HG02588 (cell line): Measurements from ENCODE around the gene MICOS13.
"Not testable (repeated sequence)": the region's sequence is repeated elsewhere in the genome, so short reads cannot be mapped to it uniquely, and the experiment has no call there.

Source experiments
- ATAC-seq: cut with Tn5 transposase; IDR thresholded peaks from one replicate; pipeline ENCODE4 v1.9.1; 2021; ENCODE audit warnings: mild to moderate bottlenecking, moderate library complexity; ENCODE audit not compliant: unreplicated experiment

MICOS13 gene, protein sequence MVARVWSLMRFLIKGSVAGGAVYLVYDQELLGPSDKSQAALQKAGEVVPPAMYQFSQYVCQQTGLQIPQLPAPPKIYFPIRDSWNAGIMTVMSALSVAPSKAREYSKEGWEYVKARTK

DNA sequence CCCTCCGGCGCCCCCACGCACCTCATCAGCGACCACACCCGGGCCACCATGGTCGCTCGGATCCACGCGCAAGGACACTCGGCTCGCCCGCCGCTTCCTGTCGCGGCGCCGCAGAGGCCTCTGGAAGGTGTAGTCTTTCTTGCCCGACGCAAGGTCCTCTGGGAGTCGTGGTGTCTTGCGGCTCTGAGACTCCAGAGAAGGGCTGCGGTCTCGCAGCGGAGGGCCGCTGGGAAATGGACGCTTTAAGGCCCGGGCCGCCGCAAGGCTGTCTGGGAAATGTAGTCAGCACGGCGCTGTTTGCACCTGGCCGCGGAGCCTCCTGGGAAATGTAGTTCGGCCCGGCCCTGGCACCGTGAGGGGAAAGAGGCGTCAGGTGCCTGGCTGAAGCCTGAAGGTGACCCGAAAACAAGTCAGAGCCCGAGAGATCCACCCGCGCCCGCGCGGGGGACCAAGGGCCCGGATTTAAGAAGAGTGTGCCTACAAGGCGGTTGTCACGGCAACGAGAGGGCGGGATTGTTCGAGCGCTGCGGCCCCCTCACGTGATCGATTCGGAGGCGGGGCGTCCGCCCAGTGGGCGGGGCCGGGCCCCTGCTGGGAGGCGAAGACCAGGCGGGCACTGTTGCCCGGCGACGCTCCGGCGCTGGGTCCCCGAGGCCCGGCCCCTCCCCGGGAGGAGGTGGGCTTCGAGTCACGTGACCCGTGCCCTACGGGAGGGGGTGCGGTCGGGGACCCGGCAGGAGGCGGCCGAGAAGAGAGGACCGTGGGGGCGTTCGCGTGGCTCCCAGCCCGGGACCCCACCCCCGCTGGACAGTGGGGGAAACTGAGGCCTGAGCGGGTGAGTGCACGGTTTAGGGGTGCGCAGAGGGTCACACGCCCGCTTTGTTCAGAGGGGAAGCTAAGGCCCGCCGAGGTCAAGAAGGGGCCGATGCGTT lies at the start of gene MICOS13, which contains the start of gene HSD11B1L:
MICOS13 (minus strand) TSS at position 80 of the 932 bp plus-strand sequence; CDS start at position 50, 30 bp downstream.
HSD11B1L (plus strand) TSS at position 591 of the 932 bp plus-strand sequence. CDS start 3,806 bp downstream, outside the sequence.
- peak; percentile 83 for ATAC-seq

DNA sequence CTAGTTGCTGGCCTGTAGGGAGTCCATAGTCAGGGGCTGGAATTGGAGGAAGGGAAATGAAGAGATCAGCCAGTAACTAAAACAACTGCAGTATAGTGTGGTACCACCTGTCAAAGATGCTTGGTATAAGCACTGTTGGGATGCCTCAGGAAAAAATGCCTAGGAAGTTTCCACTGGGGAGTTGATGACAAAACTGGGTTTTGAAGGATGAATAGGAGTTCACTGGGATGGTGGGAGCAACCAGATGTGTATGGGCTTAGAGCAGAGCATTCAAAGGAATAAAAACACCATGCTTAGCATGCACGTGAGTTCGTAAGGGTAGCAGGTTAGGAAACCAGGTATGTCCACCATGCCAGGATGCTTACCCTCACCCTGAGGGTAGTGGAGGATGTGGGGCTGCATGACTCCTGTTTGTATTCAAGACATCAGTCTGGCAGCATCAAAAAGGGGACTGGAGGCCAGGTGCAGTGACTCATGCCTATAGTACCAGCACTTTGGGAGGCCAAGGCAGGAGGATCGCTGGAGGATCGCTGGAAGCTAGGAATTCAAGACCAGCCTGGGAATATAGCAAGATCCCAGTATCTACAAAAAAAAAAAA lies 47.2 kb upstream of the MICOS13 start:
- ATAC-seq: no peak

DNA sequence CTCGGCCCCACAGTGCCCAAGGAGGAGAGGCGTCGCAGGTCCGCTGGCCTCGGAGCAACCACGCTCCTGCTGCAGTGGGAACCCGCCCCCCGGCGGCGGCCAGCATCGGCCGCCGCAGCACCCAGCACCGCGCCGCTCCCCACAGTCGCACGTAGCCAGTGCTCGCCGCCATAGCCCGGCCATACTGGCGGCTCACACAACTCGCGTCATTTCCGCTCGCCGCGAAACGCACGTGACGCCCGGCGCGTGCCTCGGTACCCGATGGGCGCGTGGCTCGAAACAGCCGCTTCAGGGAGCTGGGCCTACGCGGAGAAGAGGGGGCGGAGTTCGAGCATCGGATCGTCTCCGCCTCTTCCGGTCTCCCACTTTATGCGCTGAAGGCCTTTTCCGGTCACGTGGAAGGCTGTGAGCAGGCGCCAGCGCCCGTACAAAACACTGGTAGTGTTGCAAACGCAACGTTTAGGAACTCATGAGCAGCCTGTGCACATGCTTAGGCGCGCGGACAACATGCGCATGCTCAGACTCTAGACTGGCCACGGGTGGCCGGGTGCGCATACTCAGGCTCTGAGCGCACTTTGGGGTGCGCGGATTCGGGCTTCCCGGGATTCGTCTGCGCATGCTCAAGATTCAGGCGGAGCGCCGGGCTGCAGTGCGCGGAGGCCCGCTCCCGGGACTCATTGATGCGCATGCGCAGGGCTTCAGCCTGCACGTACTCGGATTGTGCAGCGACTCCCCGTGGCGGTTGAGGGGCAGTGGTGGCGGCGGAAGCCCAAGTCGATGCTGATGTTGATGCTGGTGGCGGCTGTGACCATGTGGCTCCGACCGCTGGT lies 39.9 kb upstream of the MICOS13 start, which contains the start of the genes CATSPERD and LONP1:
CATSPERD (plus strand) TSS at position 677 of the 830 bp plus-strand sequence; CDS start at position 778, 101 bp downstream.
LONP1 (minus strand) TSS at position 186 of the 830 bp plus-strand sequence; CDS start at position 172, 14 bp downstream.
- peak; percentile 84 for ATAC-seq

DNA sequence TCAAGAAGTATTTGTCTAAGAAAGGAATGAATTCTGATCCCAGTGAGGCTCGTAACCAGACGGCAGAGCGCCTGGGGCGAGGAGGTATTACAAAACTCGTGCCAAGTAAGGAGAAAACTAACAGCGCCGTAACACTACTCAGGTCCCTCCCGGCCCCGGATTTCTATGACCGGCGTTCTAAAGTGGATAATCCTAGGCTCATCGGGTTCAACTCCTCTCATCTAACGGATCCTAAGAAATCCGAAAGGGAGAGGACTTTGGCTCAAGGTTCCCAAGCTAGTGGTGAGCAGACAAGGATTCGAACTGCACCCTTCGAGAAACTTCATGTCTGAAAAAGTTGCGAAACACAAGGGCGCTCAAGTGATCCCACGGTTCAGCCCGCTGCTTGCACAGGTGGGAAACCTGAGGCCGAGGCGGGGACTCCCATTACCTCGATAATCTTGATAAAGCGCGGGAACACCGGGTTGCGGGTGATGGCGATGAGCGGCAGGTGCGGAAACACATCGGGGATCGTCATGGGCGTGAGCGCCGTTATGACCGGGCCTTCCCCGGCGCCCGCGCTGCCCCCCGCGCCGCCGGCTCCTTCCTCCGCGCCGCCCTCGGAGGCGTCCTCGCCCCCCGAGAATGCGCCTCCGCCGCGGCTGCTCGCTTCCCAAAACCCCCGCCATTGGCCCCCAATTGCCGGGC lies 39.1 kb upstream of the MICOS13 start:
- ATAC-seq: no peak

DNA sequence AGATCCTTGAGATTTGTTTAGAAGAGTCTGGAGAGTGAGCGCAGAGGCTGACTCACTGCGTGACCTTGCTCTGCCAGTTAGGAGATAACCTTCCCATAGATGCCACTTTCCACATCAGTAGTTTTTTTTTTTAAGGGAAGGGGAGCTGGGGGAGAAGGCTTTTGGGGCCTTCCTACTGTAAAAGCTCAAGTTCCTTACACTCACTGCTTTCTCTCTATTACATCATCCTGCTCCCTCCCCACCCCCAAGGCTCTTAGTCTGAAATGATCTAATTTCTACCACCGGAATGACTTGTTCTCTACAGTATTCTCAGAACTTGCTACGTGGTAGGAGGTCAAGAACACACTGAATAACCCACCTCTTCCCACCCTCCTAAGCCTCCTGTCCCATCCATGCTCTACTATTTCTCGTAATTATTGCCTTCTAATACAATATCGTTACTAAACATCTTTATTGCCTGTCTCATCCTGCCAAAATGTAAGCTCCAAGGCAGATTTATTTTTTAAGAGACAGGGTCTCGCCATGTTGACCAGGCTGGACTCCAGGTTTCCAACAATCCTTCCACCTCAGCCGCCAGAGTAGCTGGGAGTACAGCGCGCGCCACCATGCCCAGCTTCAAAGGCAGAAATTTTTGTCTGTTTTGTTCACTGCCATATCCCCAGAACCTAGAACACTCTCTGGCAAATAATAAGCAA lies 38.4 kb upstream of the MICOS13 start:
- ATAC-seq: no peak

DNA sequence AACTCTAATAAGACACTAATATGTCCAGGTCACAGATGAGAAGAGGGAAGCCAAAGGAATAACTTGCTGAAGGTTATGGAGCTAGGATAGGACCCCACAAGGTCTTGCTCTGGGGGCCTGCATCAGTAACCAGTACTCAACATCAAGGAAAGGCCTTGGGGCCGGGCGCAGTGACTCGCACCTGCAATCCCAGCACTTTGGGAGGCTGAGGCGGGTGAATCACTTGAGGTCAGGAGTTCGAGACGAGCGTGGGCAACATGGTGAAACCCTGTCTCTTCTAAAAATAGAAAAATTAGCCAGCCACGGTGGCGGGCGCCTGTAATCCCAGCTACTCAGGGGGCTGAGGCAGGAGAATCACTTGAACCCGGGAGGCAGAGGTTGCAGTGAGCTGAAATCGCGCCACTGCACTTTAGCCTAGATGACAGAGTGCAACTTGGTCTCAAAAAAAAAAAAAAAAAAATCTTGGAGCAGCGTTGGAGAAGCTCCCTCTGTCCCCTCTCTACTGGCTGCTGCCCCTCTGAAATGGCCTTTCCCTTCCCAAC lies 37.8 kb upstream of the MICOS13 start:
- ATAC-seq: no peak

DNA sequence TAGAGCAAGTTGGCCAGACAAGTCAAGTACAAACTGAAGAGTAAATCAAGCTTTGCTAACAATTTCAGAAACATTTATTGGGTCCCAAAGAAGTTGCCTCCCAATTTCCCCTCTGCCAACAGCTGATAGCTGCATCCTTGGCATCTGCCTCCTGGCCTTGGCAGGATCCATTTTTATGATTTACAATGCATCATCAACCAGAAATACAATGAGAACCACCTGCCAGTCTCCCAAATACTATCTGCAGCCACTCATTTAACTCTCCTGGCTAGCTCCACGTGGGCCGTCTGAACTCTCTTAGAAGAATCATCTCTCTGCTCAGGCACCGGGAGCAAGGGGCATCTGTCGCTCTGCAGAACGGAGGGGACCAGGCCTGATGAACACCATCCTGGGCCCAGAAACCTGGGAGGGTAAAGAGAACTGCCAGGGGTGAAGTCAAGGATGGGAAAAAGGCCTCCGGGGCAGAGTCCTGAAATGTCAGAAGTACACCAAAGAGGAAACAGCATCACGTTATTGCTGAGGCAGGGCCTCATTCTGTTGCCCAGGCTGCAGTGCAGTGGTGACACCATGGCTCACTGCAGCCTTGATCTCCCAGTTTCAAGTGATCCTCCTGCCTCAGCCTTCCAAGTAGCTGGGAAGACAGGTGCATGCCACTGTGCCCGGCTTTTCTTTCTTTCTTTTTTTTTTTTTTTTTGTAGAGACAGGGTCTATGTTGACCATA lies 37.1 kb upstream of the MICOS13 start:
- no peak for ATAC-seq

DNA sequence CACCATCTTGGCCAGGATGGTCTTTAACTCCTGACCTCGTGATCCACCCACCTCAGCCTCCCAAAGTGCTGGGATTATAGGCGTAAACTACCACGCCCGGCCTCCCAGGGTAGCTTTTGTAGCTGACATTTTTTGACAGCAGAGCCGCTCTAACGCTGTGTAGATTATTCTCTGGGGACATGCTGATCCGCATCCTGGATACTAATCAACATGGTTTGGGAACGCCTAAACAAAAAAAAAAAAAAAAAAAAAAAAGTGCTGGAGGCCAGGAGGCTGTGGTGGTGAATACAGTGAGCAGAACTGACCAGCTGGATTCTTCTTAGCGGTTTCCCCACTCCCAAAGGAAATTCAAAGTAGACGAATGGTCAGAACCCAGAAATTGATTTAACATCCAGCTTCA lies 34.5 kb upstream of the MICOS13 start:
- no peak for ATAC-seq

DNA sequence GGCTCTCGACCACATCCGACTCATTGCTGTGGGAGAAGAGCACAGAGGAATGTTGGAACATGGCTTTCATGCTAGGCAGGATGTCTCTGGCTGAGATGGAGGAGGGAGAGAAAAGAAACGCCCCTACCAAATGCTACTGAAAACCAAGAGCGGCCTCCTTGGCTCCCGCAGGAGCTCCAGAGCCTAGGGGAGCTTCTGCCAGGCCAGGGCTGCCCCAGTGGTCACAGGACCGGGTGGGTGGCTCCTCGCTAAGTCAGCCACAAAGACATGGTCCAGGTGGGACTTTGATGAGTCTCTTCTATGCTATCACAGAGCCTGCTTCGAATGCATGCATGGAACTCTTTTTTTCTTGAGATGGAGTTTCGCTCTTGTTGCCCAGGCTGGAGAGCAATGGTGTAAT lies 32.9 kb upstream of the MICOS13 start:
- ATAC-seq: no peak

DNA sequence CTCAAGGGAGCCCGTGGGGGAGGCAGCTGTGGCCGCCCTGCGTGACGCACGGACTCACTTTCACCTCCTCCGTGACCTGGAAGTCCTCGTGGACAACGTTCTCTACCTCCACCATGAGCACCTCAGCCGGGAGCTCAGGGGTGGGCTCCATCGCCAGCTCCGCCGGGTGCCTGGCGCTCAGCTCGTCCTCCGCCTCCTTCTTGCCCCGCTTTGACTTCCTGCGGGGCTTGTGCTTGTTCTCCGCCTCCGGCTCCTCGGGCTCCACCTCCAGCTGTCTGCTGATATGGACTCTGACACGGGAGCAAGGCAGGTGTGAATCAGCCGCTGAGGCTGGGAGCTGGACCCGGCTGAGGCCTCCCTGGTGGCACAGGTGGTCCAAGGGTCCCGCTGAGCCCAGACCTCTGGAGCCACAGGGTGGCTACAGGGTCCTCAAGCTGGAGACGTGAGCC lies 31.4 kb upstream of the MICOS13 start:
- no peak for ATAC-seq

DNA sequence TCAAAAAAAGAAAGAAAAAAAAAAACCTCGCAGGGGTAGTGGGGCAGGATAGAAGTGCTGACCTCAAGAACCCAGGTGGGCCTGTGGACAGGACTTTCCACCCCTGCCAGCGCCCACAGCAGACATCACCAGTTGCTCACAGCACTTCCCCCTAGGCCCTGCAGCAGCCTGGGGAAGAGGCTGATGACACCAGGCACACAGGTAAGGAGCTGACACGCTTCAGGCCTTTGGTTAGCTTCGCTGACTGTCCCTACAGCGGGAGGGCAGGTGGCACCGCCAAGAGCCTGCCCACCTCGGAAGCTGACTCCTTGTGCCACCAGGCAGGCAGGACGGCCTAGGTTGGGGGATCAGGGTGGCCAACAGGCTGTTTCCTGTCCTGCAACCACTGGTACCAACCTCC lies 30.7 kb upstream of the MICOS13 start:
- ATAC-seq: no peak

DNA sequence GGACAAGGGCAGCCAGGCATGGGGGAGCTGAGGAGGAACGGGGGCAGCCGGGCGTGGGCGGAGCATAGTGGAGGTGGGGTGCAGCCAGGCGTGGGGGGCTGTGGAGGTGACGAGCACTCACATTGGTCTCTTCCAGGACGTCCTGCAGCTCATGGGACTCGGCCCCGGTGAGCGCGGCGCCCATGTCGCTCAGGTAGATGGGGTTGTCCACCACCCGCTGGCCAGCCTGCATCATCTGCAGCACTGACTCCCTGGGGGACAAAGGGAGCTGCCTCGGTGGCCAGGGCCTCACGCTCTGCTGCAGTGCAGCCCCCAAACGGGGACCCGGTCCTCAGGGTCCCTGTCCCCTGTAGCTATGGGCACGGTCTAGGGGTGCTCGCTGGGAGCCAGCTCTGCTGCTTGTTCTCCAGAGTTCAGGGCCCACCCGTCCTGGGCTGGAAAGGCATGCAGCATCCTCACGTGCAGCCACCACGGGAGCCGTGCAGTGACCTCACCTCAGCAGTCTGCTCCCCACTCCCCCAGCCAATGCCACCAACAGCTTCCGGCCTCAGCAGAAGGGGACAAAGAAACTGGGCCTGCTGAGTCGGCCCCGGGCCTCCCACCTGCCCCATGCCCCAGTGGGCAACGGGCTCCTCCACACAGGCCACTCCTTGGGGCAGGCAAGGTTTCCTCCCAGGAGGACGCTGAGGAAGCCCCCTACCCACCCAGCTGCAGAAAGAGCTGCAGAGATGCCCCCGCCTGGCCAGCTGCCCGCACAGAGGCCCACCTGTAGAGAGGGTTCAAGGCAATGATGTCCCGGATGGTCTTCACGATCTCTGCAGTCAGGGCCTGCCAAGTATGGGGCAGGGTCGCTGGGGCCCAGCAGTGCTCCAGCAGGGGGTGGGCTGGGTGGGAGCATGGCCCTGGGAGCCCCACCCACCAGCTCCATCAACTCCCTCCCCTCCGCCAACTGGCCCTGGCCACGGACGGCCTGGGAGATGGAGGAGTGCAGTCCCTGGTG lies 27.6 kb upstream of the MICOS13 start:
- no peak for ATAC-seq

DNA sequence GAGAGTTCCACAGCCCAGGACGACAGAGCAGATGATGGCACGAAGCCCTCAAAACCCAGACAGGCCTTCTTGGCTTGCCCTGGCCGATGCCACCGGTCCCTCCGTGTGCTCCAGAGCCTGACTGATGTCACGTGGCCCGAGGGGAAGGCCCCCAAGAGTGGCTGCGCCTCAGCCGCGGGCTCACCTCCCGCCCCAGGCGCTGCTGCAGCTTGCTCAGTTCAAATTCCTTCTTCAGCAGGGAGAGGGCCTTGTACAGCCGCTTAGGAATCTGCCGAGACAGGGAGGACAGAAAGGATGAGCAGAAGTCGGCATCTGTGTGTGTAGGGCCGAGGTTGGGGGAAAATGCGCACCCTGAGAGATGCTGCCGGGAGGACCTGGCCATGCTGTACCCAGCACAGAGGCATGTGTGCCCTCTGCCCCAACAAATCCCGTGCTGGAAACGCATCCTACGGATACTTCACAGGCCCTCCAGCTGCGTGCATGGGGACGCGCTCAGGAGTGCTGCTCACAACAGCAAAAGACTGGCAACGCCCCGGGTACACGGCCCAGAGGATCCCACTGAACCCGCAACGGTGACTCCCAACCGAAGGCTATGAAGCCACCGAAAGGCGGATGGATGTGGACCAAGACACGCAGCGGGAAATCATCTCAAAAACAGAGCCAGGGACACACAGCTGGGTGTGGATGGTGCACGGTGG lies 26.7 kb upstream of the MICOS13 start:
- no peak for ATAC-seq

DNA sequence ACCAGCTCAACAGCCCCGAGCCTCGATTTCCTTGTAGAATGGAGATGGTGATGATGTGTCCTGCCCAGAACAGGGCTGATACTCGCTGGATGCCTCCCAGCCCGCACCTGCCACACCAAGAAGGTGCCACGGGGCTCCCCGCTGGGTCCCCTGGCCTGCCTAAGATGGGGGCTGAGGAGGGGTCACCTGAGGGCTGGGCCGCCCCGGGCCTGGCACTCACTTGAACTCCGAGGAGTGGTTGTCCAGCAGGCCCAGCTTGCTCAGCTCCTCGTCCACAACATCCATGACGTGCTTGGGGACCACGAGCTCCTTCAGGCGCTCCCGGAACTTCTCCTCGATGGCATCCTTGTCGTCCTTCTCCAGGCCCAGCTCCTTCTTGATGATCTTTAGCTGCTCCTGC lies 25.2 kb upstream of the MICOS13 start:
- no peak for ATAC-seq

DNA sequence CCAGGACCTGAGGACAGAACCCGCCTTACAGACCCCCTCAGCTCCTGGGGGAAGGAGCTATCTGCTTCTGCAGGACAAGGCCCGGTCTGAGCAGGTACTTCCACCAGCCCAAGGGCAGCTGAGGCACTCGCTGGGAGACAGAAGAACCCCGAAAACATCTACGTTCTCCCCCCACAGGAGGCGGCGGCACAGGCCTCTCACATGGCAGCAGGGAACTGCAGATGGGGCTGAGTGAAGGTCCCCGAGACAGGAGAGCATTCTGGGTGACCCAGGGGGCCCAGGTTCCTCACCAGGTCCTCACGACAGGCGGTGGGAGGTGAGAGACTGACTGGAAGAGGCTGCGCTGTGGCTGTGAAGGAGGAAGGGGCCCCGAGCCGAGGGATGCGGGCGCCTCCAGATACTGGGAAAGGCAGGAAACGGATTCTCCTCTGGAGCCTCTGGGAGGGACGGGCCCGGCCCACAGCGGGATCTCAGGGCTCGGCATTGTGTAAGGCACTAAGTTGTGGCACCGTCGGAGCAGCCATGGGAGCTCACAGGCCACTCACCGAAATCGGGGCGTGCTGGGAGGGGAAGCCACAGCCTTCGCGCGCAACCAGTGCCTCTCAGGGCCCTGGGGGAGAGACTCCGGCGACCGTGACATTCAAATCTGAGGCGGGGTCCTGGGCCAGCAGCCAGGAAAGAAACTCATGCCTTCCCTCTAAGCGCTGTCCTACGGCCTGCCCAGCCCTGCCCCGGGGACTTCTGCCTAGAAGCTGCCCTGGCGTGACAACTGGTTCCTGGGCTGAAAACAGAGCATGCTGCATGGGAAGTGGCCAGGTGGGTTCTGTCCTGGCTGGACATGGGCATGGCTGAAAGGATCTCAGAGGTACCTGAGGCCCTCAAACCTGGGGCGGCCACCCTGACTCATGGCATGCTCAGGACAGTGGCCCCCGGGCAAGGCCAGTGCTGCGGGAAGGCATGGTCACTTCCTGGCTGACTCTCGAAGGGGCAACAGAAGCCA lies 23.8 kb upstream of the MICOS13 start:
- ATAC-seq: no peak

DNA sequence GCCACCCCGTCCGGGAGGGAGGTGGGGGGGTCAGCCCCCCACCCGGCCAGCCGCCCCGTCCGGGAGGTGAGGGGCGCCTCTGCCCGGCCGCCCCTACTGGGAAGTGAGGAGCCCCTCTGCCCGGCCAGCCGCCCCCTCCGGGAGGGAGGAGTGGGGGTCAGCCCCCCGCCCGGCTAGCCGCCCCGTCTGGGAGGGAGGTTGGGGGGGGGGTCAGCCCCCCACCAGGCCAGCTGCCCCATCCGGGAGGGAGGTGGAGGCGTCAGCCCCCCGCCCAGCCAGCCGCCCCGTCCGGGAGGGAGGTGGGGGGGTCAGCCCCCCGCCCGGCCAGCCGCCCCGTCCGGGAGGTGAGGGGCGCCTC lies 21.7 kb upstream of the MICOS13 start:
- not testable (repeated sequence) for ATAC-seq
